Activated B cell treated with CpG ODN at 0.5 μM for 24 hours (primary cell): Measurements from ENCODE around the gene AGRN. TPM values are rescaled to one million over a fixed set of nuclear protein-coding genes. Genes with fewer than 3 reads are reported as not detected.

Experiments
- ATAC-seq: fragments of 200-7000 bp; cut with Tn5 transposase; one replicate; pipeline ENCODE4 v1.10.0; 2021; ENCODE audit warnings: low read depth, mild to moderate bottlenecking, moderate library complexity
- CTCF ChIA-PET: fragments of 350-600 bp; sonication (Branson Sonifier 250); formaldehyde crosslinking; loops from one replicate; lab custom pipeline; 2021; ENCODE audit warnings: antibody characterized with exemption; lab: Charles Lee
- POLR2A ChIA-PET: fragments of 350-600 bp; sonication (Branson Sonifier 250); formaldehyde crosslinking; loops from one replicate; lab custom pipeline; 2021; ENCODE audit warnings: antibody characterized with exemption; lab: Charles Lee
- DNase-seq: peaks from one replicate; pipeline ENCODE4 v3.0.0; 2022
- H3K27ac Mint-ChIP-seq: one replicate; pipeline ENCODE4 v1.8.0; 2020; ENCODE audit warnings: mixed read lengths
- H3K27me3 Mint-ChIP-seq: one replicate; pipeline ENCODE4 v1.8.0; 2021; ENCODE audit warnings: mixed read lengths
- H3K36me3 Mint-ChIP-seq: one replicate; pipeline ENCODE4 v1.8.0; 2021; ENCODE audit warnings: low read depth, mixed read lengths
- H3K4me1 Mint-ChIP-seq: one replicate; pipeline ENCODE4 v1.8.0; 2021; ENCODE audit warnings: mixed read lengths
- H3K4me3 Mint-ChIP-seq: one replicate; pipeline ENCODE4 v1.8.0; 2020; ENCODE audit warnings: mild to moderate bottlenecking, mixed read lengths
- H3K9me3 Mint-ChIP-seq: one replicate; pipeline ENCODE4 v1.8.0; 2020; ENCODE audit warnings: mixed read lengths
- intact Hi-C: fragments of 100-400 bp; cut with micrococcal nuclease; formaldehyde crosslinking; loops from one replicate; pipeline ENCODE4 v1.15.1; 2024
- total RNA-seq: library from RNA; stranded (reverse); gene quantifications from 2 replicates; pipeline ENCODE4 v1.2.3, GENCODE V29; 2022
- TF ChIP-seq, protein P1 (sequence below): fragments of 200-600 bp; IDR thresholded peaks from one replicate; pipeline ENCODE4 v1.8.0; 2022; ENCODE audit warnings: antibody characterized with exemption, mild to moderate bottlenecking

The AGRN gene
- total RNA-seq, 1 donor from 2014 or later, result 27.1 TPM

DNA sequence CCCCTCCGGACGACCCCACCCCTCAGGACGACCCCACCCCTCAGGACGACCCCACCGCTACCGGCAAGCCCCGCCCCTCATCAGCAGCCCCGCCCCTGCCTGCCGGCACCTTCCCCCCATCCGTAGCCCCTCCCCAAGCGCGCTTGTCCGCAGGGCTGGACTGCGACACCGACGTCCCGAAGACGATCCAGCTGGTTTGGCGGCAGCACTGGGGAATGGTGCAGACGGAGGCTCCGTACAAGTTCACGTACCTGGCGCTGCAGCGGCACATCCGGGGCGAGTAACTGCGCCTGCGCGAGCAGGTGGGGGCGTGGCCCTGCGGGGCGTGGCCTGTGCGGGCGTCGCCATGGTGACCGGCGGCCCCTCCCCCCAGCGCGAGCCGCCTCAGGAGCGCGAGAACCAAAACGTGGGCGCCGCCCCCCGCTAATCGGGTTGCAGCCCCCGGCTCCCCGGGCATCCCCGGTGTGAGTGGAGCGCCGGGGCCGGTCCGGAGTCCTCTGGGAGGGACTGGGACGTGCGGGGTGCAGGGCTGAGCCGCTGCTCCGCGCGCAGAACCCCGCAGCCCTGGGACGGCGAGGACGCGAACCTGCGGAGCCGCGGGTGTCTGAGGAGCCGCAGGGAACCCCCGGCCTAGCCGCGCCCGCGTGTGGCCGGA lies 49.3 kb downstream of the AGRN start:
- ChIA-PET POLR2A (interaction anchor here (0.6 to 1.5 kb wide), 8 partner anchors 10 to 1040 kb away, joined by 3 to 8 read pairs (median 3); no protein-coding TSS in a partner anchor), CTCF (interaction anchor here (1.0 to 2.5 kb wide), 2 partner anchors 37 to 223 kb away, joined by 3 to 10 read pairs; no protein-coding TSS in a partner anchor)
- intact Hi-C loops, result loop anchor here (1.0 to 2.0 kb wide), 3 partner anchors 10 to 132 kb away; partner anchors contain the start of gene C1orf159
- Mint-ChIP-seq H3K27ac (peak overlapping the region; percentile 72), H3K4me3 (peak overlapping the region; percentile 81), H3K27me3 (peaks cover 3% of the 10 kb centered on the region), H3K9me3 (no peaks in the 10 kb centered on the region), H3K4me1 (peaks cover 37% of the 10 kb centered on the region), H3K36me3 (peaks cover 1% of the 10 kb centered on the region)
- peak; percentile 95 for DNase-seq
- TF ChIP-seq, protein P1, sequence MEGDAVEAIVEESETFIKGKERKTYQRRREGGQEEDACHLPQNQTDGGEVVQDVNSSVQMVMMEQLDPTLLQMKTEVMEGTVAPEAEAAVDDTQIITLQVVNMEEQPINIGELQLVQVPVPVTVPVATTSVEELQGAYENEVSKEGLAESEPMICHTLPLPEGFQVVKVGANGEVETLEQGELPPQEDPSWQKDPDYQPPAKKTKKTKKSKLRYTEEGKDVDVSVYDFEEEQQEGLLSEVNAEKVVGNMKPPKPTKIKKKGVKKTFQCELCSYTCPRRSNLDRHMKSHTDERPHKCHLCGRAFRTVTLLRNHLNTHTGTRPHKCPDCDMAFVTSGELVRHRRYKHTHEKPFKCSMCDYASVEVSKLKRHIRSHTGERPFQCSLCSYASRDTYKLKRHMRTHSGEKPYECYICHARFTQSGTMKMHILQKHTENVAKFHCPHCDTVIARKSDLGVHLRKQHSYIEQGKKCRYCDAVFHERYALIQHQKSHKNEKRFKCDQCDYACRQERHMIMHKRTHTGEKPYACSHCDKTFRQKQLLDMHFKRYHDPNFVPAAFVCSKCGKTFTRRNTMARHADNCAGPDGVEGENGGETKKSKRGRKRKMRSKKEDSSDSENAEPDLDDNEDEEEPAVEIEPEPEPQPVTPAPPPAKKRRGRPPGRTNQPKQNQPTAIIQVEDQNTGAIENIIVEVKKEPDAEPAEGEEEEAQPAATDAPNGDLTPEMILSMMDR, result no peak
- ATAC-seq, result peak; percentile 47

DNA sequence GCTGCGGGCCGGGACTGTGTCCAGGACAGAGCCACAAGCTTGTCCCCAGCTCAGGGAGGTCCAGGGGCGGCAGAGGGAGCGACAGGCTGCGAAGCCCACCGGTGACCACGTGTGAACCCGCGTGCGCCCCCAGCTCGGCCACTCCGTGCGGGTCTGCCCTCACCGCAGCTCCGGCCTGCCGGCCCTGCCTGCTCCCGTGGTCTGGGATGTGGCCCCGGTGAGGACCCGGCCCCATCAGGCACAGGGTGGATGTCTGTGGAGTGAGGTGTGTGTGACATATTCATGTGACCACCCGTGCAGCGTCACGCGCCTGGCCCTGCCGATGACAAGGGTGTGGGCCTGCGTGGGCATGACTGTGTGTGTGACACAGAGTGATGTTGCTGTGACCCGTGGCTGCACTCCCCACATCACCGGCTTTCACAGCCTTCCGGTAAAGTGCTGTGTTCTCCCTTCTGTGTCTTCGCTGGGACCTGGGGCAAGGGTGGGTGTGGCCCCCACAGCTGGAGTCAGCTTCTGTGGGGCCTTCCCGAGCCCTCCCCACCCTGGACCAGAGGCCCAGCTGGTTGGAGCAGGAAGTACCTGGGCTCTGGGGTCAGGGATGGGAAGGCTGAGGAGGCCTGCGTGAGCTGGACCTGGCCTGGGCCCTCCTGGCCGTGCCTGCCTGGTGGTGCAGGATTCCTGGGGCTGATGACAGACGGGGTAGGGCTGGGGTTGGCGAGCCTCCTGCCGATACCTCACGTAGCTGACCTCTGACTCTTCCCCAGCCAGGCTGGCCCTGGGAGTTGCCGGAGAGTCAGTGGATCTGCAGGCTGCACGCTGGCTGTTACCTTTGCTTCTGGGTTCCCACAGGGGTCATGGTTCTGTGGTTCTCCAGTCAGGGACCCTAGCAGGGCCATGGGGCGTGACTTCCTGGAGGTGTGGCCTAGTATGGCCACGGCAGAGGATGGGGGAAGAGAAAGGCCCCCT lies 50.1 kb downstream of the AGRN start:
- H3K27ac Mint-ChIP-seq, result peak overlapping the region; percentile 81
- H3K9me3 Mint-ChIP-seq, result no peaks in the 10 kb centered on the region
- intact Hi-C loops, result loop anchor here (1.0 to 2.0 kb wide), 3 partner anchors 11 to 131 kb away; partner anchors contain the start of gene C1orf159
- H3K4me1 Mint-ChIP-seq, result peaks cover 33% of the 10 kb centered on the region
- peaks cover 7% of the 10 kb centered on the region for H3K27me3 Mint-ChIP-seq
- peak overlapping the region; percentile 66 for H3K4me3 Mint-ChIP-seq
- CTCF ChIA-PET, result interaction anchor here (0.9 to 2.5 kb wide), 3 partner anchors 37 to 222 kb away, joined by 3 to 10 read pairs (median 3); no protein-coding TSS in a partner anchor
- ATAC-seq, result peak; percentile 19
- TF ChIP-seq, protein P1, result no peak
- DNase-seq, result peak; percentile 45
- POLR2A ChIA-PET, result interaction anchor here (0.7 to 1.5 kb wide), 5 partner anchors 11 to 37 kb away, joined by 3 to 8 read pairs (median 3); no protein-coding TSS in a partner anchor
- H3K36me3 Mint-ChIP-seq, result peaks cover 1% of the 10 kb centered on the region

DNA sequence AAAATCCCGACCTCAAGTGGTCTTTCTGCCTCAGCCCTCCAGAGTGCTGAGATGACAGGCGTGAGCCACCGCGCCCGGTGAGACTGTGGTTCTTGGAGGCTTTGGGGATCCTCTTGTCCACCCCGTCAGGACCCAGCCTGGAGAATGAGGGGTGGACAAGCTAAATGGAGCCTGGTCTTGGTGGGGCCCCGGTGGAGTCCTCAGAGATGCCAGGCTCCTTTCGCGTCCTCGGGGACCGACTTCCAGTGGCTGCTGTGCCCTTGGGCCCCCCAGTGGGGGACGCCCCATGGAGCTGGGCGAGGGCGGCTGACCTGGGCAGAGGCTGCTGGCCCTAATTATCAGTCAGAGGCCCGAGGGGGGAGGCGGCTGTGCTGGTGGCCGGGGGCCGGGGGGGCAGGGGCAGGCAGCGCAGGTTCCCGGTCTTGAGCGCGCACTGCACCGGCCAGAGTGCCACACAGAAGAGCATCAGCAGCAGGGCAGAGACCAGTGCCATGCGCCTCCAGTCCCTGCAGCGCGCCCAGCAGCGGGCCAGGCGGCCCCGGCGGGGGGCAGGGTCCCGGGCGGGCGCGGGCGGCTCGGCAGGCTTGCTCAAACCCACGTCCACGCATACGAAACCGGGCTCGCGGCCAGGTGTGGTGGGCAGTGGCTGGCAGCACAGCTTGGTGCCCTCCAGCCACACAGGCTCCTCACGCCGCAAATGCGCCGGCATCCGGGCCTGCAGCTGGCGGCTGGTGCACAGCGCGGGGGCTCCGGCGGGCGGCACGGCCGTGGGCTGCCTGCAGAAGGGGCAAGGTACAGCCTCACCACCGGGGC lies 51.8 kb downstream of the AGRN start:
- H3K27me3 Mint-ChIP-seq, result peaks cover 7% of the 10 kb centered on the region
- DNase-seq, result no peak
- POLR2A ChIA-PET, result no interaction called here
- no peaks in the 10 kb centered on the region for H3K36me3 Mint-ChIP-seq
- no peaks in the 10 kb centered on the region for H3K9me3 Mint-ChIP-seq
- TF ChIP-seq, protein P1, result no peak
- CTCF ChIA-PET, result interaction anchor here (1.4 kb wide), 1 partner anchor 220 kb away, joined by 3 read pairs; no protein-coding TSS in a partner anchor
- intact Hi-C loops, result no loop called here
- no peak for ATAC-seq
- peaks cover 26% of the 10 kb centered on the region for H3K4me1 Mint-ChIP-seq
- no peak overlapping the region for H3K4me3 Mint-ChIP-seq
- H3K27ac Mint-ChIP-seq, result no peak overlapping the region

DNA sequence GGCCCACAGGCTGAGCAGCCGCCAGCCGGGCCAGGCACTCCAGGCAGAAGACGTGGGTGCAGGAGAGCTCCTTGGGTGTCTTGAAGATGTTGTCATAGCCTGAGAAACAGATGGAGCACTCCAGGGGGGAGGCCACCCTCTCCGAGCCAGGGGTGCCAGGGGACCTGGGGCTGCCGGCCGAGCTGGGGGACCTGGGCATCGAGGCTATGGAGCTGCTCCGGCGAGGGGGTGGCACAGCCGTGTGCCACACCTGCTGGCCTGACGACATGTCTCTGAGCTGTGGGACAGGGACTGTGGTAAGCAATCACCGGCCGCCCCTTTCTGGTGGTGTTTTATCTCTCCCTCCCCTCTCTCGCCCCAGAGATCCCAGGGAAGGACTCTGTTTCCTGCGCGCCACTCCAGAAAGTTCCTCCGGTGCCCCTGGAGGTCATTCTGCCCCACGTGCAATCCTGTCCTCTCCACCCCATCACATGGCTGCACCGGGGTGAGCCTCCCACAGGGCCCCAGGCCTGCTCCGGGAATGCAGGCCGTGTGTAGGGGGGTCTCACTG lies 52.5 kb downstream of the AGRN start:
- no peaks in the 10 kb centered on the region for H3K36me3 Mint-ChIP-seq
- ChIA-PET POLR2A (no interaction called here), CTCF (interaction anchor here (1.4 kb wide), 1 partner anchor 220 kb away, joined by 3 read pairs; no protein-coding TSS in a partner anchor)
- H3K4me3 Mint-ChIP-seq, result no peak overlapping the region
- intact Hi-C loops, result no loop called here
- H3K4me1 Mint-ChIP-seq, result peaks cover 25% of the 10 kb centered on the region
- ATAC-seq (no peak), DNase-seq (no peak)
- no peak overlapping the region for H3K27ac Mint-ChIP-seq
- TF ChIP-seq, protein P1, result no peak
- H3K9me3 Mint-ChIP-seq, result no peaks in the 10 kb centered on the region
- peaks cover 7% of the 10 kb centered on the region for H3K27me3 Mint-ChIP-seq
